Stimulated activated CD8-positive, alpha-beta memory T cell treated with anti-CD3 and anti-CD28 coated beads, Interleukin-7, amount 100 ng/mL, for 4 hours (primary cell): ENCODE results near the gene TMEM63B.
"Not testable (repeated sequence)": the region's sequence is repeated elsewhere in the genome, so short reads cannot be mapped to it uniquely, and the experiment has no call there.

Experiments
- DNase-seq, 2 donors: peaks; one replicate each; pipeline ENCODE4 v3.0.0-alpha.2; 2020; ENCODE audit warnings: low read depth in 2 of 2

TMEM63B gene

GRCh38 chr6:44094403-44095242 is 32.7 kb upstream of the TMEM63B start:
- DNase-seq = no peak

- DNase-seq = not testable (repeated sequence)
Observed at GRCh38 chr6:44095243-44095623, 32.1 kb upstream of the TMEM63B start.

GRCh38 chr6:44096612-44097011 is 30.7 kb upstream of the TMEM63B start:
- DNase-seq = peak; percentile 53 to 63

GRCh38 chr6:44097782-44098317 is 29.5 kb upstream of the TMEM63B start:
- no peak for DNase-seq

- no peak for DNase-seq
Observed at GRCh38 chr6:44099192-44099591, 28.2 kb upstream of the TMEM63B start.

GRCh38 chr6:44100088-44100550 is 27.2 kb upstream of the TMEM63B start:
- no peak for DNase-seq

GRCh38 chr6:44101832-44102231 is 25.5 kb upstream of the TMEM63B start:
- DNase-seq = no peak

GRCh38 chr6:44102527-44102926 is 24.8 kb upstream of the TMEM63B start:
- no peak for DNase-seq

- DNase-seq = no peak
Observed at GRCh38 chr6:44104481-44105021, 22.8 kb upstream of the TMEM63B start.

- no peak for DNase-seq
Observed at GRCh38 chr6:44105146-44105545, 22.2 kb upstream of the TMEM63B start.

- no peak for DNase-seq
Observed at GRCh38 chr6:44105993-44106740, 21.2 kb upstream of the TMEM63B start.

GRCh38 chr6:44107017-44107416 is 20.3 kb upstream of the TMEM63B start:
- no peak for DNase-seq

GRCh38 chr6:44108471-44108870 is 18.9 kb upstream of the TMEM63B start:
- DNase-seq = no peak

GRCh38 chr6:44109212-44109611 is 18.1 kb upstream of the TMEM63B start:
- DNase-seq = no peak

- no peak for DNase-seq
Observed at GRCh38 chr6:44110005-44110676, 17.2 kb upstream of the TMEM63B start.

GRCh38 chr6:44110966-44111365 is 16.4 kb upstream of the TMEM63B start:
- DNase-seq = no peak

- DNase-seq = no peak
Observed at GRCh38 chr6:44111434-44112417, 15.6 kb upstream of the TMEM63B start.

GRCh38 chr6:44113414-44113813 is 13.9 kb upstream of the TMEM63B start:
- DNase-seq = no peak

GRCh38 chr6:44115866-44116265 is 11.5 kb upstream of the TMEM63B start:
- DNase-seq = no peak

GRCh38 chr6:44116641-44117382 is 10.5 kb upstream of the TMEM63B start:
- DNase-seq = no peak
